RPMI8226 (cell line): Measurements from ENCODE around the gene EIF4A2.
"Not testable (repeated sequence)": the region's sequence is repeated elsewhere in the genome, so short reads cannot be mapped to it uniquely, and the experiment has no call there.

Experiments
- DNase-seq: peaks from one replicate; pipeline ENCODE4 v3.0.0-alpha.2; 2015

The EIF4A2 gene

DNA sequence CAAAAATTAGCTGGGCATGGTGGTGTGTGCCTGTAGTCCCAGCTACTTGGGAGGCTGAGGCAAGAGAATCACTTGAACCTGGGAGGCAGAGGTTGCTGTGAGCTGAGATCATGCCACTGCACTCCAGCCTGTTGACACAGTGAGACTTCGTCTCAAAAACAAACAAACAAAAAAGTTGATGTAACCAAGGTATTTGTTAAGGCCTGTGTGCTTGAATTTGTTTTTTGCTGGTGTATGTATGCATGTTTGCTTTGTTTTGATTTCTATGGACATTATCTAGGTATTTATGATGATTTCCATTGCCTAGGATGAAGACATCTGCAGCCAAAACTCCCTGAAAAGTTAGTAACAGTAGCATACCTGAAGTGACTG lies 39.0 kb downstream of the EIF4A2 start:
- DNase-seq = not testable (repeated sequence)

DNA sequence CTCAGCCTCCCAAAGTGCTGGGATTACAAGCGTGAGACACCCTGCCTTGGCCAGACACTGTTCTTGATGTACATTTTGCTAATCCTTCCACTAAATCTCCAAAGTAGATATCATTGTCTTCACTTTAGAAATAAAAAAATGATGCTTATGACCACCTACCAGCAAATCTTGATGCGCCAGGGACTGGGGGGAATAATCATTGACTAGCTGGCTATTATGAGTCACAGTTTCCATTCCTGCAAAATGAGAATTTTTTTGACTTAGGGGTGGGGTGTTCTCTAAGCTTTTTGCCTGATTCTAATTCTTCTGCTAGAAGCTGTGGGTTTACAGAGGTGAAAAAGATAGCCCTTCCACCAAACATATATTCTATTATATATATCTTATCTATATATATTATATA lies 40.0 kb downstream of the EIF4A2 start:
- no peak for DNase-seq

DNA sequence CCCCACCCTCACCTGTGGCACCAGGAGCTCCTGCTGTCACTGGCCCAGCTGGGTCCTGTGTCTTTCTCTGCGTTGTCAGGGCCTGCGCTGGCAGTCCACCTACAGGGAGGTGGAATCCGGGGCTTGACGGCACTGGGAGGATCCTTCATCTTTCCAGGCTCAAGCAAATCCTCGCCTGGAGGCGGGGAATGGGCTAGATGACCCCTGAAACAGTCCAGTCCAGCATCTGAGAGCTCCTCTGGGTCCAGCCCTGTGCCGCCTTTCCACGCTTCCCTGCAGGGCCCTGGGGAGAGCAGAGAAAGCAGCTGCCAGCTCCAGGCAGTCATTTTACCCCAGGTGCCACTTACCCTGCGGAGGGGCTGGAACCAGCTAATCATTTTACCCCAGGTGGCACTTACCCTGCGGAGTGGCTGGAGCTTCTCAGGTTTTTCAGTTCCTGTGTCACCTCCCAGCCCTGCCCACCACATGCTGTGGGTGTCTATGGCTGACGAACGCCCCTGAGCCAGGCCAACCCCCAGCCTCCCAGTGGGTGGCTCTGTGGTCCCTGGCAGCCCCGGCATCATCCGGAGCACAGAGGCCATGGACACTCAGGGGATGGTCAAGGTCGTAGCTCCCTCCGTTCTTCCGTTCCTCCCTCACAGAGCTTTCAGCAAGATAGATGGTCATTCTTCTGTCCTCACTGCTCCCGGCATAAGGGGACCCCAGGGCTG lies 41.2 kb downstream of the EIF4A2 start:
- DNase-seq = peak; percentile 47

DNA sequence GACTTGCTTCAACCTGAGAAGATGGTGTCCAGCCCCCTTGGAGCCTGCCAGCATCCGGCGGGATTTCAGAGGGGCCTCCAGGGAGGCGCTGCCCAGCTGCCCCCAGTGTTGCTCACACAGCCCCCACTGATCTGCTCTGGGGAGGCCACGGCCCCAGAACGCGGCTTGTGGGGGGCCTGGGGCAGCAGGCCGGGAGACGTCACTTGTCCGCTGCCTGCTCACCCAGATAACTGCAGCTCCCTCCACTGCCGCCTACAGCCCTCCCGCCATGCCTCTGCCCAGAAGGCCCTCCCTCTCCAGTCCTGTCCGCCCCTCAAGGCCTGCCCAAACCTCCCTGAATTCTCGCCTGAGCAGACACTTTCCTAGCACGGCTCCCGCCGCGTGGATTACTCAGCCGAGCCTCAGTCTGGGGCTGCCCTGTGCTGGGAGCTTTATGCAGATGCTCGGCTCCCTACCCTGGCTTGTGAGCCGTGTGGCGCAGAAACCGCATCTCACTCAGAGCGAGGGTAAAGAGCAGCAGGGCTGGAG lies 42.0 kb downstream of the EIF4A2 start:
- peak; percentile 20 for DNase-seq

DNA sequence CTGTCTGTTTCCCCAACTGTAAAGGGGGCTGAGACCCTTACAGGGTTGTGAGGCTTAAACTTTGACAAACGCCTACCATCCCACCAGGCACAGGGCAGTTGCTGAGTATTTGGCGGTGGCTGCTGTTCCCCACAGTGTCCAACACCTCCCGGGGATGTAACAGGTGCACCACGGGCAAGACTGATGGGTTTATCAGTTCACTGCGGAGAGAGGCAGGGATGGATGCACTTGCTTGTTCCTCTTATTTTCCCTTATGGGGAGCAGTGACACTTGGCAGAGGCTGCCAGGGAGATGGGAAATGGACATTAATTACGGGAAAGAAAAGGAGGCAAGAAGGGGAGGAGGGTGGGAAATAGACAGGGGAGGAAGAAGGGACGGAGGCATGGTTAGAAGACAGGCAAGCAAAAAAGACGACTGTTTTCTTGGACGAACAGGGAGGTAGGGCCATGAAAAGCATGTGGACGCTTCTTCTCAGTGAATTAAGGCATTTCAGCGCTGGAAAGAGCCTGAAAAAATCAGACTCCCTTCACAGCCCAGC lies 42.6 kb downstream of the EIF4A2 start:
- DNase-seq = no peak

DNA sequence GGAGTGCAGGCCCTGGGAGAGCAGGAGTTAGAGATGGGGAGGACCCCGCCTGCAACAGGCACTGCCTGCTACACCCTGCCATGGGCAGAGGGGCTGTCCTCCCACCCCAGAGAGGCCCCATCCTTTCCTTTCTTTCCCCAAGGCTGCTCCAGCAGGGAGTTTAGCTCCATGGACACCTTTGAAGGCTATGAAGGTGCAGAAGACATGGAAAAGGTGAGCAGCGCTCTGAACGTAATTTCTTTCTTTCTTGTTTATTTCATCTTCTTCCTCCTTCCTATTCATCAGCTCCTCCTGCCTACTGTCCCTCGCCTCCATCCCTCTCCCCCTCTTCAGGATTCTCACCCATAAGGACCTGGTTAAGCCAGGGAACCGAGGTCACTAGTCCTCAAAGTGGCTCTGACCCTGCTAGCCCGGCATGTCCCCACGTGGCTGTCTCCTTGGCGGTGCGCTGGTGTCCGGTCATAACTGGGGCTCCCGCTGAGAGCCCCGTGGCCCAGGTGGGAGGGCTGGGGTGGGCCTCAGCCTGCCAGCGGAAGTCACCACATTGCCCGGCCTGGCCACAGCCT lies 43.1 kb downstream of the EIF4A2 start:
- no peak for DNase-seq

DNA sequence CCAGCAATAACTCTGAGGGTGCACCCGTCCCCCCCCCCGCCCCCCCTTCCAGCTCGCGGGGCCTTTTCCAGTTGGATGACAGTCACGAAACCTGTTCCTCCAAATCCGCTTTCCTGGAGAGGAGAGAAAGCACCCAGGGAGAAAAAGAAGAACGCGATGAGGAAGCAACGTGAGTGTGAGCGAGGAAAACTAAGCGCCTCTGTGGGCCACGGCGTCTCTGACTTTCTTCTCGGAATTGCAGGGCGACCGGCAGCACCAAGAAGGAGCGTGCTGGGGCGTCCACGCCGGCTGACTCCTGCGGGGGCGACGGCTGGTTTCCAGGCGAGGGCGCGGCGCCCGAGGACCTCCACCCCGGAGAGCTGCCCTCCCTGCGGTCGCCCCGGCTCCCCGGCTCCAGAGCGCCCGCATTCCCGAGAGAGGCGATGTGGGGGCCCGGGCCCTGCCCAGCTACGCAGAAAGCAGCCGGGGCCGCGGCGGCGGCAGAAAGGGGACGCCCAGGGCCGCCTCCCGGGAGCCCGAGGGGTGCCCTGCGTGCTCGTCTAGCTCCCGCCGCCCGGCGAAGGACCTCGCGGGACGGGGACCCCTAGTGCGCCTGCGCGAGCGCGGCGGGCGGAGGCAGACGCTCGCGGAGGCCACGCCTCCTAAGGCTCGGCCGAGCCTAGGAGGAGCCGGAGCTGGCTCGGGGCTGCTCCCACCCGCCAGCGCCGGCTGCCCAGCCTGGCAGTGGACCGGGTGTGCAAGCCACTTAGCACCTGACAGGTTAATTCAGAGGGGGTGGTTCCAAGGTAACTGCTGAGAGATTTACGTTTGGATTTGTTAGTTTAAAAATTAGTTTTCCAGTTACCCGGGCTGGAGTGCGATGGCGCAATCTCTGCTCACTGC lies 43.8 kb downstream of the EIF4A2 start:
- DNase-seq = peak; percentile 95

DNA sequence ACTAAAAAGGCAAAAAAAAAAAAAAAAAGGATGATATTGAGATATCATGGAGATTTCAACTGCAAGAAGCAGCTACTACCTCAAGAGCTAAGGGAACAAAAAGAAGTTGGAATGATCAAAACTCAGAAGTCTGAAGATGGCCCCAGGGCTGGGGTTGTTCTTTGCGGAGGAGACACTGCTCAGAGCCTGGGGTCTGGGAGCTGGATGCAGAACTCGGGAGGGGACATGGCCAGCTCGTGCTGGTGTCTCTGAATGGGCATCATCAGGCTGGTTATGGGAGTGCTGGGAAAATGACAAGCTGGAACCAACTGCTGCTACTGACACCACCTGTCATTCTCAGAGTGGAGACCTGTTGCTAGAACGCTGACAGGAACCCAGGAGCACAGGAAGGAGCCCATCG lies 45.0 kb downstream of the EIF4A2 start:
- no peak for DNase-seq

DNA sequence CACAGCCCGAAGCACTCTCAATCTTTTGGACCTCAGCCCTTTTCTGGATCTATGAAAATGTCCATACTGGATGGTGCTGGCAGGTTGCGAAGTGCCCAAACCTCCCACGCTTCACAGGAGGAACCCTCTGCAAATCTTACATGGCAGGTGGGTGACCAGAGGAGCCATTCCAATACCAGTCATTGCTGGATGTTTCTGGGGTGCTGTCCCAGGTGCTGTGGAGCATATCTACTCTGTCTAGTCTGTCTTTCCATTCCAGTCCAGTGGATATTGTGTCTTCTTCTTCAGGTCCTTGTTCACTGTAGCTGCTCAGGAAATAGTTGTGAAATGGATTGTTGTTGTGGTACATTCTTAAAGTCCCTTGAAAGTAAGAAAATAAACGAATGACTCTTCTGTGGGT lies 48.4 kb downstream of the EIF4A2 start:
- DNase-seq = no peak

DNA sequence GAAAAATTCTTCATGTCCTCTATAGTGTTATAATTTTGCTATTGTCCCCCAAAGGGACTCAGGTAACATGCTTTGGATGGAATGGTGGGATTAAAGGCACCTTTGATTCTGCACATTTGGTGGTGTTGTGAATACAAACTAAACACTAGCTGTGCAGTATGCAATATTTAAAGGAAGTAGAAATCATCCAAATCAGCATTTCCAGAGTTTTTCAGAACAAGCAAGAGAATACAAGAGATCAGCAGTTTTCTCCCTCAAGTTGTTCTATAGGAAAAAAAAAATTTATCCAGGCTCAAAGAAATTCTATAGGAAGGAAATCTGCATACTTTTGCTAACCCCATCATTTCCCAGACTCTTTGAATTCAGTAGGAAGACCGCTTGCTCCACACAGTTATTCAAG lies 48.9 kb downstream of the EIF4A2 start:
- DNase-seq = no peak
